Measurements from ENCODE around the gene MESD.
"Not testable (repeated sequence)": the region's sequence is repeated elsewhere in the genome, so short reads cannot be mapped to it uniquely, and the experiment has no call there.

MESD gene

DNA sequence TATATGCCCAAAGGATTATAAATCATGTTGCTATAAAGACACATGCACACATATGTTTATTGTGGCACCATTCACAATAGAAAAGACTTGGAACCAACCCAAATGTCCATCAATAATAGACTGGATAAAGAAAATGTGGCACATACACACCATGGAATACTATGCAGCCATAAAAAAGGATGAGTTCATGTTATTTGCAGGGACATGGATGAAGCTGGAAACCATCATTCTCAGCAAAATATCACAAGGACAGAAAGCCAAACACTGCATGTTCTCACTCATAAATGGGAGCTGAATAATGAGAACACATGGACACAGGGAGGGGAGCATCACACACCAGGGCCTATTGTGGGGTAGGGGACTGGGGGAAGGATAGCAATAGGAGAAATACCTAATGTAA, 24.2 kb downstream of the MESD start:
- DNase-seq (ENCODE audit: low read depth), result not testable (repeated sequence)

DNA sequence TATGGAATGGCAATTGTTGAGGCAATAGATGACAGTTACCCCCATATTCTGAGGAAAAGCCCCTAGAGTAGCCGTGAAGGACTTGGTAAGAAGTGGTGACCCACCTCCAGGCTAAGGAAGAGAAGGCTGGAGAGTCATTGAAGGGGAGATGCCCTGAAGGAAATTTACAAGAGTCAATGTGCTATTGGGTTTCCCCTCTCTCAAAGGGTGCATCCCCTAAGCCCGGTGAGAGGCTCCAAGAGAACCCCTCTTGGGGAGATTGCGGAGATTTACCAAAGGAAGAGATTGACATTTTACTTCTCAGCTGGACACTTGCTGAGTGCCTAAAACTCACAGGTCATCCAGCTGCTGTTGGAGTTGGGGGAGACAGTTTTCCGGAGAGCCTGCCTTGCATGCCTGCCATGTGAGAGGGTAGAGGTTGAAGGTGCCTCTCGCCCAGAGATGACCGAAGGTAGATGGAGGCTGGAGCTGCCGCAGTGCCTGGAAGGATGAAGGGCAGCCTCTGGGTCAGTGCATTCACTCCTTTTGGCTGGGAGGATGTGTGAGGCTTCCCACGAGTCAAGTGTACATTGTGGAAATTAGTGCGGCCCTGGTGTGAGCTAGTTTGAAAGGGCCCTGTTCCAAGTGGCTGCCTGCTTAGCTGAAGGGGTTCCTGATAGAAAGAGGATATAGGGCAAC, 30.7 kb downstream of the MESD start:
- DNase-seq (ENCODE audit: low read depth), result no peak

DNA sequence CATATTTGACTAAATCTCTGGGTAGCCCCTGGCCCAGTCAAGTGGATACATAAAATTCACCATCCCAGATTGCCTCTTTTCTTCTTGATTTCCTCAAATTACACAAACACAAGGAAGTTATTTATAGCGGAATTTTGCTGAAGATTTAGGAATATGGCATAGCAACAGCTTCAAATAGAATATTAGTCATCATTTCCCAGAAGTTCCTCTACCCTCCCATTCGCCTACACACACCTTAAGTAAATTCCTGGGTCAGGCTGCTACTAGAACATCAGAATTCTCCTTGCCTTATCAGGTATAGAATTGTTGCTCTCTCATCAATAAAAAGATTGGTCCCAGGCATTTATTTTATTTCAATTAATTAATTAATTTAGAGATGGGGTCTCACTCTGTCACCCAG, 31.6 kb downstream of the MESD start:
- no peak for DNase-seq (ENCODE audit: low read depth)

DNA sequence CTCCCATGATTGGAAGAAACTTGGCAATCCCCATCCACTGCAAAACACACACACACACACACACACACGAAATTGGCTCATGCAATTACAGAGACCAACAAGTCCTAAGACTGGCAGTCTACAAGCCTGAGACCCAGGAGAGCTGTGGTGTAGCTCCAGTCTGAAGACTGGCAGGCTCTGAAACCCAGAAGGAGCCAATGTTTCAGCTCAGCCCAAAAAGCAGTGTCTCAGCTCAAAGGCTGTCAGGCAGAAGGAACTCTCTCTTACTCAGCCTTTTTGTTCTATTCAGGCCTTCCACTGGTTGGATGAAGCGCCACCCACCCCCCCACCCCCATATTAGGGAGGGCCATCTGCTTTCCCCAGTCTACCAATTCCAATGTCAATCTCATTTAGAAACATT, 32.1 kb downstream of the MESD start:
- DNase-seq (ENCODE audit: low read depth), result no peak

DNA sequence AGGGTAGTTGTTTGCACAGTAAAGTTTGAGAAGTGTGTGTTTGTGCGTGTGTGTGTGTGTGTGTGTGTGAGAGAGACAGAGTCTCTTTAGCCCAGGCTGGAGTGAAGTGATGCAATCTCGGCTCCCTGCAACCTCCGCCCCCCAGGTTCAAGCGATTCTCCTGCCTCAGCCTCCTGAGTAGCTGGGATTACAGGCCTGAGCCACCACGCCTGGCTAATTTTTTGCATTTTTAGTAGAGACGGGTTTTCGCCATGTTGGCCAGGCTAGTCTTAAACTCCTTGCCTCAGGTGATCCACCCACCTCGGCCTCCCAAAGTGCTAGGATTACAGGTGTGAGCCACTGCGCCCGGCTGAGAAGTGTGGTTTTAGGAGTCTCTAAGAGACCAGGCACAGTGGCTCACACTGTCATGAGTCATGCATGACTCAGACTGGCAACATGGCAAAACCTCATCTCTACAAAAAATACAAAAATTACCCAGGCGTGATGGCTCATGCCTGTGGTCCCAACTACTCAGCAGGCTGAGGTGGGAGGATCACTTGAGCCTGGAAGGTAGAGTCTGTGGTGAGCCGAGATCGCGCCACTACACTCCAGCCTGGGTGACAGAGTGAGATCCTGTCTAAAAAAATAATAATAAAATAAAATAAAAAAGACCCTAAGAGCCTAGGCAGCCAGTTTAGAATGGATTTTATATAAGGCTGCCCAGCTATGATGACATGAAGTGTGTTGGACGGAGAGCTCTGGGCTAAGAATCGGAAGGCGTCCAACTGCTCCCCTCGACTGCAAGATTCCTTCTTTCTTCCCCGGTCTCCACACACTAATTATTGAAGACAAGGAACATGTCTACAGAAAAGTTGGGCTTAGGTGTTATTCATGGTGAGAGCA, 33.8 kb downstream of the MESD start:
- DNase-seq (ENCODE audit: low read depth), result peak; percentile 97

DNA sequence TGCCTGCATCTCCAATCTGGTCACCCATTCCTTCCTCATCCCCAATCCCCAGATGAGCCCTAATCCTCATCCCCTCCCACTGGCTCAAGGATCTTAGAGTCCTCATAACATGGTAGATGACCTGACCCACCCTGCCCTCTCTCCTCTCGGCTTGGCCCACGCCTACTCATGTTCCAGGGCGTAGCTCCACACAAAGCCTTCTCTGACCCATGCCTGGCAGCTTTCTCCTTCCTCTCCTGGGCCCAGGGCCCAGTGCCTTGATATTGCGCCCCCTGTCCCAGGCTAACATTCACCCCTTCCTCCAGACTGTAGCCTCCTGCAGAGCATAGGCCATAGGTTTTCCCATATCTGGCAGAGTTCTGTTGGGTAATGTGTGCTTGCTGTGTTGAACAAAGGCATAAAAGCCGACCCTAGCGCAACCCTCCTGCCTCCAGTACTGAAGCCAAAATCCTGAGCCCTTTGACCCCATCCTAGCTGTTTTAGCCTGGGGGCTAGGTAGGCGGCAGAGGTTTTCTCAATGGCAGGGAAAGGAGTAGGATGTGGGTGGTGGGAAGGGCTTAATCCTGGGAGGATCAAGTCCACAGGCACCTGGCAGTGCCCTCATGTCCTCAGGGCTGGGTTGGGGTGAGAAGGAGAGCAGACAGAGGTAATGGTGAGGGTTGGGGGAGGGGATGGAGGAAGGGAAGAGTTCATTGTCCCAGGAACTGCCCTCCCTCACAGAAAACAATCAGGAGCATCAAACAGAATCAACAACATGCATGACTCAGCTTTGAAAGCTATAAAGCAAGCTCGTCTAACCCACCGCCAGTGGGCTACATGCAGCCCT, 35.5 kb downstream of the MESD start:
- DNase-seq (ENCODE audit: low read depth), result no peak

DNA sequence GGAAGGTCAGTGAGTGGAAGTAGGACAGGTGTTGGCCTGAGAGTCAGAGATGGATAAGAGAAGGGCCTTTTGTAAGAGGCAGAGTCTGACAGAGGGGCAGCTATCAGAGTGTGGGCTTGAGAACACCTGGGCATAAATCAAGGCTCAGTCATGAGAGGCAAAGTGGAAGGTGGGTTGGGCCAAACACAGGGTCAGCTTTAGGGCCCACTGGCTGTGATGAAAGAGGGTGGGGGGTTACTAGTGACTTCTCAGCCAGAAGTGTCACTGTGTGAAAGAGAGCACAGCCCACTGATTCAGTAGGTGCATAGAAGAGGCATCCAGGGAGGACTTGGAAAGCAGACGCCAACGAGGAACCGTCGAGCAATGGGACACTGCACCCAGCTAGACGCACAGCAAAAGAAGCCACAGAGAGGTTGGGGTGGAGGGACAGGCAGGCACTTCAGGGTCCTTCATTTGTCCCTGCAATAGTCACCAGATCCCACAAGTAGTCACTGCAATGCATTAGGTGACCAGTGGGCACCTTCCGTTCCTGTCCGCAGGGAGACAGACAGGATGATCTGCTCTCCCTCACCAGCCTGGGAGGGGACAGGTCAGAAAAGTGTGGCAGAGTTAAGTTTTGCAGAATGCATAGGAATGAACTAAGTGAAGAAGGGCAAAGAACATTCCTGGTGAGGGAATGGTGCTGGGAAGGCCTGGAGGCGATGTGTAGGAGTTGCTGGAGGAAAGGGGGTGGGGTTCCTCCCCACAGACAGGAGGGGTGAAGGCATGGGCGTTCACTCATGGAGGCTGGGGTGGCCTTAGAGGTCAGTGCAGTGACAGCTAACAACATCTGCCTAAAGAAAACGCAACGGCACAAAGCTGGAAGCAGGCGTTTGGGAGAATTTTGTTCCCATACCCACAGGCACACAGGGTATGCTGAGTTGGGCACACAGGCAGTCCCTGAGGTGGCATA, 36.3 kb downstream of the MESD start:
- DNase-seq (ENCODE audit: low read depth), result no peak

DNA sequence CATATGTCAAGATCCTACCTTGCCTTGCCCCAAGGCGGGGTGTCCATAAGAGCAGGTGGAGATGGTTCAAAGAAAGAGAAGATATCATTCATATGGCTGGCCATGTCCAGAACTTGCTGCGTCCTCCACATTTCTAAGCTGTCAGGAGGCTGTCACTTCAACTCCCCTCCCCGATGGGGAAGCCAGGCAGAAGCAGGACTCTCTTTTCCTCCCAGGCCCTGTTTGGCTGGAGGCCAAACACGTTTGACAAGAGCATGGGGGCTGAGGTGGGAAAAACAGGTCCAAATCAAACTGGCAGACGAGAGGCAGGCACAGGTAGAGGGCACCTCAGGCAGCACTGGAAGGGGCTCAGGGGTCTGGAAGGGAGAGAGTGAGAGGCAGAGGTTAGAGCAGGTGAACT, 37.7 kb downstream of the MESD start:
- no peak for DNase-seq (ENCODE audit: low read depth)

DNA sequence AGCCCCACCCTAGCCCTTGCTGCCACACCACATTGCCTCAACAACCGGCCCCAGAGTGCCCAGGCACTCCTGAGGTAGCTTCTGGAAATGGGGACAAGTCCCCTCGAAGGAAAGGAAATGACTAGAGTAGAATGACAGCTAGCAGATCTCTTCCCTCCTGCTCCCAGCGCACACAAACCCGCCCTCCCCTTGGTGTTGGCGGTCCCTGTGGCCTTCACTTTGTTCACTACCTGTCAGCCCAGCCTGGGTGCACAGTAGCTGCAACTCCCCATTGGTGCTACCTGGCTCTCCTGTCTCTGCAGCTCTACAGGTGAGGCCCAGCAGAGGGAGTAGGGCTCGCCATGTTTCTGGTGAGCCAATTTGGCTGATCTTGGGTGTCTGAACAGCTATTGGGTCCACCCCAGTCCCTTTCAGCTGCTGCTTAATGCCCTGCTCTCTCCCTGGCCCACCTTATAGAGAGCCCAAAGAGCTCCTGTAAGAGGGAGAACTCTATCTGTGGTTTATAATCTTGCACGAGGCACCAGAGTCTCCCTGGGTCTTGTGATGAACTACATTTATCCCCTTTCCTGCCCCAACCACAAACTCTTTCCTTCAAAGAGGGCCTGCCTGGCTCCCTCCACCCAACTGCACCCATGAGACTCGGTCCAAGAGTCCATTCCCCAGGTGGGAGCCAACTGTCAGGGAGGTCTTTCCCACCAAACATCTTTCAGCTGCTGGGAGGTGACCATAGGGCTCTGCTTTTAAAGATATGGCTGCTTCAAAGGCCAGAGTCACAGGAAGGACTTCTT, 39.1 kb downstream of the MESD start:
- no peak for DNase-seq (ENCODE audit: low read depth)

DNA sequence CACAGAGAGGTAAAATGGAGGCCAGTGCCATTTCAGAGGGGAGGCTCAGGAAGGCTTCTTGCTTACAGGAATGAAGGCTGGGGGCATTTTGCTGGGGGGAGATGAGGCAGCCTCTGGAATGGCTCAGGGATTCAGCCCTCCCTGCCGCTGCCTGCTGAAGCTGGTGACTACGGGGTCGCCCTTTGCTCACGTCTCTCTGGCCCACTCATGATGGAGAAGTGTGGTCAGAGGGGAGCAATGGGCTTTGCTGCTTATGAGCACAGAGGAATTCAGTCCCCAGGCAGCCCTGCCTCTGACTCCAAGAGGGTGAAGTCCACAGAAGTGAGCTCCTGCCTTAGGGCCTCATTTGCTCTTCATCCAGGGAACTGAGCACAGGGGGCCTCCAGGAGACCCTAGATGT, 39.9 kb downstream of the MESD start:
- no peak for DNase-seq (ENCODE audit: low read depth)

DNA sequence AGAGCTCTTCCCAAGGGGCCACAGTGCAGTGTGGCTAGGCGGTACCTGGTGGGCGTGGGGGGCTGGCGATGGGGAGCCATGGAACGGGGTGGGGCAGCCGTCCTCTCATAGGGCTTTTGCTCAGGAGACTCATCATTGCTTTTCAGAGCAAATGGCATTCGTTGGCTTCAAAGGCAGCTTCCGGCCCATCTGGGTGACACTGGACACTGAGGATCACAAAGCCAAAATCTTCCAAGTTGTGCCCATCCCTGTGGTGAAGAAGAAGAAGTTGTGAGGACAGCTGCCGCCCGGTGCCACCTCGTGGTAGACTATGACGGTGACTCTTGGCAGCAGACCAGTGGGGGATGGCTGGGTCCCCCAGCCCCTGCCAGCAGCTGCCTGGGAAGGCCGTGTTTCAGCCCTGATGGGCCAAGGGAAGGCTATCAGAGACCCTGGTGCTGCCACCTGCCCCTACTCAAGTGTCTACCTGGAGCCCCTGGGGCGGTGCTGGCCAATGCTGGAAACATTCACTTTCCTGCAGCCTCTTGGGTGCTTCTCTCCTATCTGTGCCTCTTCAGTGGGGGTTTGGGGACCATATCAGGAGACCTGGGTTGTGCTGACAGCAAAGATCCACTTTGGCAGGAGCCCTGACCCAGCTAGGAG, 40.8 kb downstream of the MESD start:
- no peak for DNase-seq (ENCODE audit: low read depth)

DNA sequence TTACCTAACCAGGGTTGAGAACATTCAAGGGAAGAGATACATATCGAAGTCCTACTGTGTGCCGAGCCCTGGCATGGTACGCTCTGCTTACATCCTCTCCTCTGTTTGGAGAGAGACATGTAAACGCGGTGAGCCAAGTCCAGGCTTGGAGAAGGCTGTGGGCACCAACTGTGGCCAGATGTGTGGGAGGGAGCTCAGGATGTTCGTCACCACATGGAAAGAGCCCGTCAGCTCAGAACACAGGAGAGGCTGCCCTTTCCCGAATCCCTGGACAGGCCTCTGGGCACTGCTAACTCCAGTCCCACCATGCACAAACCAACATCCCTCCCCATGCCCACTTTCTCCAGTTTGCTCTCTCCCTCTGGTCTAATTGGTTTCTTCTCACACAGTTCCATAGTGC, 43.0 kb downstream of the MESD start:
- DNase-seq (ENCODE audit: low read depth), result no peak

DNA sequence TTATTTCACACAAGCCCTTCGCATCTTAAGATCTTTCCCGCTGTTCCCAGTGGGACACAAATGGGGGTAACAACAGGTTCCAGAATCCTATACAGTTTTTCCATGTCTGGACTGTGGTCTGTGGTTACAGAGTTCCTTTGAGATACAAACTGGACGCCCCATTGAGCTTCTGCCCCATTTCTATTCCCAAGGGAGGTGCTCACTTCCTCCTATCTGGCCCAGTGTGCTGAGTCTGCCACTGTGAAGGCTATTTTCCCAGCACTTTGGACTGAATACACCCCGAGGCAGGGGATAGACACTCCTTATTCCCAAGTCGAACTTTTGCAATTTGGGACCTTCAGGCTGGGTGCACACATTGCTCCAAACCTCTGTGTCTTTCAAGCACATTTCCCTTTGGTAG, 44.0 kb downstream of the MESD start:
- DNase-seq (ENCODE audit: low read depth), result no peak

DNA sequence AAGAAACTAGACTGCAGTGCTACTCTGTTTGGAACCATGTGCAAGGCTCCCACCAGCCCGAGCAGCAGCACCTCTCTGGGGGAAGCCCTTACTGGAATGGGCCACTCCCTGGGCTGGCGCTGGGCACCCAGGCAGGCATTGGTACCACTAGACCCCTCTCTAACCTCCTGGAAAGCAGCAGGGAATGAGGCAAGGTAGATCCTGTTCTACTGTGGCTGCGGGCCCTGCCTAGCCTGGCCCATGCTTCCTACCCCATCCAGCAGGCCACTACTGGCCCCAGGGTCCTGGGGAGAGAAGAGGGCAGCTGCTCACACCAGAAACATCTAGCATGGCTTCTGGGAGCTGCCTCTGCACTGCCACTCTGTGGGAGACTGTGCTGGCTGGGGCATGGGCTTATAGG, 44.8 kb downstream of the MESD start:
- DNase-seq (ENCODE audit: low read depth), result no peak

DNA sequence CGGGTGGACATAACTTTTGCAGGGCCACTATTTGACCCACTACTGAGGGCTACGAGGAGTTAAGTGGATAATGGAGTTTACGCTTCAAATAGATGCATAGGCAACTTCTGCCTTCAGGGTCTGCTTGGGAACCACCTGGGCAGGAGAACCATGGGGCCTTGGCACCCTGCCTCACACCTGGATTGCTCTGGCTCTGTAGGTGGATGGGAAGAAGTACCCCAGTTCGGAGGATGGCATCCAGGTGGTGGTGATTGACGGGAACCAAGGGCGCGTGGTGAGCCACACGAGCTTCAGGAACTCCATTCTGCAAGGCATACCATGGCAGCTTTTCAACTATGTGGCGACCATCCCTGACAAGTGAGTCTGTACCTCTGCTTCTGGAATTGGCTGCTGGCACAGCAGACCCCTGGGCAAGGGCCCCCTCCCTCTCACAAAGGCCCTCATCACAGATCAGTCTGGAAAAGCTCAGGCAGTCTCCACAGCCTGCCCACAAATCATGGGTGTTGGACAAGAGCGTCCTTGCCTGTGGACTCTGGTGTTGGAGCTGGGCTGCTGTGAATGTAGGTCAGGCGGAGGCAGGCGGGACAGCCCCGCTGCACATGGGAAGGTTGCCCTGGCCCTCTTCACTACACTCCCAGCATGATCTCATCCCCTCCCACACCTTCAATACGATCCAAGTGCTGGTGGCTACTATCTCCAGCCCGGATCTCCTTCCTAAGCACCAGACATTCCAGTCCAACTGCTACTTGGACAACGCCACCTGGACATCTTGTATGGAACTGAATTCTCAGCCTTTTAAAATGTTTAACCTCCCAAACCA, 46.7 kb downstream of the MESD start:
- no peak for DNase-seq (ENCODE audit: low read depth)

DNA sequence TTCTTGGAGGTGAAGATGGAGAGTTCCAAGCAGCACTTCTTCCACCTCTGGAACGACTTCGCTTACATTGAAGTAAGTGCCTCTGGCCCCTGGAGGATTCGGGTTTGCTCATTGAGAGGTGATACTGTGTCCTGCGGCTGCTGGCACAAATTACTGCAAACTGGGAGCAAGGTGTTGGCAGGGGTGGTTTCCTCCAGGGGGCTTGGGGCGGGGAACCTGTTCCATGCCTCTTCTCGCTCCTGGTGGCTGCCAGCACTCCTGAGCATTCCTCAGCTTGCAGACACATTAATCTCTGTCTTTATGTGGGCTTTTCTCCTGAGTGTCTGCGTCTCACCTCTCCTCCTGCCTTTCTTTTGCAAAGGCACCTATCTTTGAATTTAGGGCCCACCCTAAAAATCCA, 47.4 kb downstream of the MESD start:
- no peak for DNase-seq (ENCODE audit: low read depth)

DNA sequence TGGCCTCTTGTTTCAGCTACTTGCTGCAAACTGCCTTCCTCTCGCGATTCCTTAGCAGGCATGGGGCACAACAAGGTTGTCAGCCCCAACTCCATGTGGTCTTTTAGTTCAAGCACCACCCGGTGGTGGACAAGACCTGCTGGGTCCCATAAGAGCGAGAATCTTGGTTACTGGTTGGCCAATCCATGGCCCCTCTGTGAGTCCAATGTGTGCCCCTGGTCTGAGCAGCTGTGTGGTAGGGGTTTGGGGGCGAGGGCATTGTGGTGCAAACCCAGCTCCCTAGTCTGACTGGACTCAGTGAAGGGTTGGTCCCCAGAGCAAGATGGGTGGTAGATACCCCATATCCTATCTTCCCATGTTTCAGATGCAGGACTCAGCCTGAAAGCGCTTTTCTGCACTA, 48.8 kb downstream of the MESD start:
- no peak for DNase-seq (ENCODE audit: low read depth)

DNA sequence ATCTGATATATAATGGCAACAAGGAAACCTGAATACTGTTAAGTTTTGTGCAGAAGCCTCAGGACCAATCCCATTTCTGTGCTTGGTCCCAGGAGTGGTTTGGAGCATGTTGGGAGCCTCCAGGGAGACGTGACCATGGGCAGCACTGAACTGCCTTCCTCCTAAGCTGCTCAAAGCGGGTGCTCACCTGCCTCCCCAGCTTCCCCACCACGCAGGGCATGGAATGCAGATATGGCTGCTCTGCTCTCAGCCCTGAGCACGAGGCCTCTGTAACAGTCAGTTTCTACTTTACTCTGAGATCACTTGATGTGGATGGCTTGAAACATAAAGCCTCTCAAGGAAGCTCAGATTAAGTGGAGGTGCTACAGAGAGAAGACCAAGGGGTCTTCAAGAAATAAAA, 49.3 kb downstream of the MESD start:
- no peak for DNase-seq (ENCODE audit: low read depth)

DNA sequence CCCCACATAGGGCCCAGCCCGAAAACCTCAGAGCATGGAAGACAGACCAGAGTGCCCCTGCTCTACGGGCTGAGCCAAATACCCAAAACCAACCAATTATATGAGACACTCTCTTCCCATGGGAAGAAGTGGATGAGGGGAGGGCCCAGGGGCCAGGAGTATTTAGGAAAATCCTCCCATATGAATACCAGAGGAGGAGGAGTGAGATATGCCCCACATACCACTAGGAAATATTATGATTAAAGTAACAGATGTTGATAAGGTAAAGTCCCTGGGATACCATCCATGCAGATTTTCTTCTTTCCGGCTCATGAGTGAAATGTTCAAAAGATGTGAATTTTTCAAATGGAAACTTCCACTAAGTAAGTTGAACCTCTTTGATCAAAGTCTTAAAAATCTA, 50.4 kb downstream of the MESD start:
- DNase-seq (ENCODE audit: low read depth), result no peak

Data from HS-27A (cell line).